ENCODE data around the gene PDGFRA.
"Not testable (repeated sequence)": the region's sequence is repeated elsewhere in the genome, so short reads cannot be mapped to it uniquely, and the experiment has no call there.

The PDGFRA gene

DNA sequence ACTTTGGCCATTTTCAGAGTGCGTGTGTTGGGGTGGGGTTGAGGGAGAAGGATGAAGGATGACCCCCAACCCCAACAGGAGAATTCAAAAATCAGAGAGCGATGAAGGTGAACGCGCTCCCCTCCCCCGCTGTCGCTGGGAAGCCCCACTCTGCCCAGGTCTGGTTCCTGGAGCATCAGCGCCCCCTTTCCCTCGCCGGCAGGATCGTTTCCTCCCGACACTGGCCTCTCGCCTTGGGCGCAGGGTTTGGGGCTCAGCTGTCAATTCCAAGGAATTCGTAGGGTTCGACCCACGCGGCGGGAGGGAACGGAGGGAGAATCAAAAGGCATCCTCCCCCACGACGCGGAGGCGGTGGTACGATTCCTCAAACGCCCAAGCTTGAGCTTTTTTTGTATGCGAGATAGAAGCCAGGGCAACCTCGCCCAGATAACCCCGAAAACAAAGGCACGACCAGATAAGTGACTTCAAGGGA is 1.0 kb upstream of the PDGFRA start:
- DNase-seq = peak; percentile 58

DNA sequence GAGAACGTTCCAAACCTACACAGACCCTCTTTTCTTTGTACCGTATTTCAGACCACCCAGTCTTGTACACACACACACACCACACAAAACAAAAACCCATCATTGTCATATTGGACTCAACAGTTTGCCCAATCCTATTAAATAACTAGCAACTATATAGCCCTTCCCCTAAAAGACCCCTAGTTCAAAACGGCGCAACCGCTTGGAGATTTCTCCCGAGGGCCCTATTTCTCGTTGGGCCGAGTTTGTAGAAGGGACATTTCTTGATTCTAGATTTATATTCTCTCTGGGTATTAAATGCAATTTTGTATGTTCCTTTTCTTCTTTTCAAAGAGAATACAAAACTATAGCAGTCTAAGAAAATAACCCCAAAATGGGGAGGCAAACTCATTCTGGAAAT is 547 bp upstream of the PDGFRA start:
- DNase-seq = no peak

- no peak for DNase-seq
These were observed 764 bp downstream of the PDGFRA start for GRCh38 chr4:54229631-54230483.

DNA sequence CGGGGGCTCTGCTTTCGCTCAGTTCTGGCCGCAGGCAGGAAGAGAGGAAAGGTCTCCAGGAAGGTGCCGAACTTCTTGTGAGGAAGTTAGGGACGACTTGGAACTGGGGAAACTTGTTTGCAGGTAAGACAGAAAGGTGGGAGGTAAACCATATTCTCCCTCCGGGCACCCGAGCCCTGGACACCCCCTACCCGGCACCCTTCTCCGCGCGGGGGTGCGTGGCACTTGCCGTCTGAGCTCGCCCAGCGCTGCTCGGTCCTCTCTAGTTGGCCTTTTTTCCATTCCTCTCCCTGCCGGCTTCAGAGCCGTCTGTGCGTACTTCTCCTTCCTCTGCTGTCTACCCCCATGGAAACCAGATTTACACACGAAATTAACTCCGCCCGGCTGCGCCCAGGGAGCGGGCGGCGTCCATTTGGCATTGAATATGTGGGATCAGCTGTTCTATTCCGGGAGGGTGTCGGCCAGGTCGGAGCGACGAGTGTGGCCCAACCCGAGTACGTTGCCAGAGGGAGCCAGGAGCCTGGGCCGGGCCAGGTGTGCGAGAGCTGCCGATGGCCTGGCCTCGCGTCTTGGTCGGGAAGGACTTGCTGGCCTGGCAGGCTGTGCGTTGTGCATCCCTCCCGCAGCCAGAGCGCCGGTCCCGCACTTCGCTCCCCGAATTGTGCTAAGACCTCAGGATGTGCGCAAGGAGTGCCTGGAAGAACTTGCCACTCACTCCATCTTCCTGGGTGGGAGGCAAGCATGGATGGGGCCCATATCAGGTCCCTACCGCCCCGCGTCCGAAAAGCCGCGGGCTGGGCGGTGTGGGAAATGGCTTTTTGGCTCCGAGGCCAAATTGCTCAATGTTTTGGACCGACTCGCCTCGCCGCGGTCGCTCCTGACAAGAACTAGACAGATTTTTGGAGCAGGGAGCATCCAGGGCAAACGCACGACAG is 1.7 kb downstream of the PDGFRA start:
- DNase-seq = no peak

DNA sequence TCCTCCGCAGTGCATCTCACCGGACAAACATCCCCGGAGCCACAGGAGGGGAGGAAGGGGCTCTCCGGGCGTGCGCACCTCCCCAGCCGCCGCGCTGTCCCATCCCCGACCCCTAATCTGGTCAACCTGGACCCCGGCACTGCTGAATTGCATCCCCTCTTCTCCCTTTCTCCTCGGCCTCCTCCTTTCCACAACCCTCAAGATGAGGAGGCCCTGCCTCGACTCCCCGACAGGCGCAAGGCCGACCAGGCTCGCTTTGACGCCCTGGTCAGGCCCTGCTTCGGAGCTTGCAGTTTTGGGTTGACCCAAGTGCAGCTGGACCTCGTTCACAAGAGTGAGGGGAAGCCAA is 2.3 kb downstream of the PDGFRA start:
- no peak for DNase-seq

DNA sequence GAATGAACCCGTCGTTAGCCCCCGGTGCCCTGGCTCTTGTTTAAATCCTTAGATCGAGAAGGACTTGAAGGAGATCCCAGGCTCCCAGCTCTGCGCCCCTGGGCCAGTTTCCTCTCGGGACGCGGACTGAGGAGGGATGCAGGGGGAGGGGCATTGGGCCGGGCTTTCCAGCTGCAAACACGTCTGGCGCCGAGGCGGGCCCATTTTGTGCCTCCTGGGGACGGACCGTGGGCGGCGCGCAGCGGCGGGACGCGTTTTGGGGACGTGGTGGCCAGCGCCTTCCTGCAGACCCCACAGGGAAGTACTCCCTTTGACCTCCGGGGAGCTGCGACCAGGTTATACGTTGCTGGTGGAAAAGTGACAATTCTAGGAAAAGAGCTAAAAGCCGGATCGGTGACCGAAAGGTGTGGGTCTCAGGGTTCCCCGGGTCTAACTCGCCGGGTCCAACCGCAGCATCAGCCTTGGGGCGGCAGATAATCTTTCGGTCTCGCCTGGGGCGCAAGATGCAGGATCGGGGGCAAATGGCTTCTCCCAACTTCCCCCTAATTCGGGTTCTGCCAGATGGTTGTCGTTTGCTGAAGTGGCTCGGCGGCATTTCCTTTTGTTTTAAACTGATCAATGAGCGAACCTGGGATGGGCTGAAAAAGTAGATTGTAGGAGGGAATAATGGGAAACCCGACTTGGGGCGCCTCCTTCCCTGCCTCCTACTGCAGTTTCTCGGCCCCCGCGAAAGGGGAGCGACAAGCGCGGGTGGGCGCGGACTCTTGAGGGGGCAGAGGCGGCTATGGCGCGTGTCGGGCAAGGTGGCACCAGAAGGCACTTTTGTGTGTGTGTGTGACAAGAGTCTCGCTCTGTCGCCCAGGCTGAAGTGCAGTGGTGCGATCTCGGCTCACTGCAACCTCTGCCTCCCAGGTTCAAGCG is 2.9 kb downstream of the PDGFRA start:
- DNase-seq = no peak

DNA sequence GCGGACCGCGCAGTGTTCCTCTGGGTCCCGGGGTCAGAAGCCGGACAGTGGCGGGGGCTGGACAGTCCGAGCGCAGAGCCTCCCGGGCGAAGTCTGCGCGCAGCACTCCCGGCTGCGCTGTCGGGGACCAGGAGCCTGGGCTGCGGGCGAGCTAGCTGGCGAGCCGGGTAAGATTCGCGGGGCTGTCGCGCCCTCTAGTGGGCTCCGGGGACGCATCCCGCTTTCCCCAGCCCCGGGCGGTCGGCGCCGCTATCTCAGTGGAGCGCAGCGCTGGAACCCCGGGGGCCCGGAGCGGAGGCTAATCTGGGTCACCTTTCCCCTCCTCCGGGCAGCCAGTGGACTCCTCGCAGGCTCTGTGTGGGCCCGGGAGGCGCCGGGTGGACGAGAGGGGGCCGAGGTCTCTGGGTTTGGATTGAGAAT is 4.2 kb downstream of the PDGFRA start:
- DNase-seq = peak; percentile 76

- peak; percentile 73 for DNase-seq
These were observed 4.8 kb downstream of the PDGFRA start for GRCh38 chr4:54233697-54234496.

DNA sequence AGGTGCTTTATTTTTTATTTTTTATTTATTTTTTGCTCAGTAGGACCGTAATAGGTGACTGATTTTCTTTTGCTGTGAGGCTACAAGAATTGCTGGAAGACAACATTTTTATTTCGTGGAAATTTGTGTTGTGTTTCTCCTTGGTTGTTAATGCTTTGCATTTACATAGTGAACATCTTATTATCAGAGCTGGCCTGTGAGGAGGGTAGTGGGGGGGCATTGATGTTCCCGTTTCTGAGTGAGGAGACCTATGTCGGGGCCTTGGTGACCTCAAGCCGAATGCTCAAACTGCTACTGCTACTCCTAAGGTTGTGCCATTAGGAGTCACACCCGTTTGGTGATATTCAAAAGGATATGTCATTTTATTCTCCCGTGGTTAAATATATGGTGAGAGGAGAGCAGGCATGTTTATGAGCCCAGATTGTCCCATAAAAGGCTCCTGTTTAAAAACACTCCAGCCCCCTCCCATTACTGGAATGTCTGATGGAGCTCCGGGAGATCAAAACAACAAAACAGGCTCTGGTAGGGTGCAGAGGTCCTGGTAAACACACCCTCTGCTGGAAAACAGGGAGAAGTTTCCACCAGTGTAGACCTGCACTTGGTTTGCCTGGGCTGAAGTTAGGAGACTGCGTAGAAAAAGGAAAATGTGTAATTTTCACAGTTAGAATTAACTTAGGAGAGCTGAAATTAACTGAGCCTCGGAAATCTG is 5.6 kb downstream of the PDGFRA start:
- DNase-seq = no peak

DNA sequence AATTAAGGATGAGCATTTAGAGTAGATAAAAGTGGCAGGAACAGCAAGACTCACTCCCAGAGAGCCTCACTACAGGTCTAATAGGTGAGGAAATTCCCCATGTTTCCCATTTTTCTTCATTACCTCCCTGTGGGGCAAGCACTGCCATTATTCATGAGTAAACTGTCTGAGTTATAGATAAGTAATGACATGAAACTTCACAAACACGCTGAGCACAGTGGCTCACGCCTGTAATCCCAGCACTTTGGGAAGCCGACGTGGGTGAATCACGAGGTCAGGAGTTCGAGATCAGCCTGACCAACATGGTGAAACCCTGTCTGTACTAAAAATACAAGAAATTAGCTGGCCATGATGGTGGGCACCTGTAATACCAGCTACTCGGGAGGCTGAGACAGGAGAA is 7.2 kb downstream of the PDGFRA start:
- not testable (repeated sequence) for DNase-seq

DNA sequence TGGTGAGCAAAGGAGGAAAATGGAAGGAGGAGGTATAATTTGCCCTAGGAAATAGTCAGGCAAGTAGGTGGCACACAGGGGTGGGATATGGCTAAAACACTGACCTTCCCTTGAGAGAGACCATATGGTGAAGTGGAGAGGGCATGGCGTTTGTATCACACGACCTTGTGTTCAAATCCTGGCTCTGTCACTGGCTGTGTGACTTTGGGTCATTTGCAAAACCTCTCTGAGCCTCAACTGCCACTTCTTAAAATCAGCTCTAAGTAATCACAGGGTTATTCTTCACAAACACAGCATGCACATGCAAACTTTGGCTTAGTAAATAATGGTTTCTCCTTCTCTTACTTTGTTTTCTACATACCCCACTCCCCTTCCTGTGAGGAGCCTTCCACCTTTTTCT is 8.7 kb downstream of the PDGFRA start:
- DNase-seq = no peak

DNA sequence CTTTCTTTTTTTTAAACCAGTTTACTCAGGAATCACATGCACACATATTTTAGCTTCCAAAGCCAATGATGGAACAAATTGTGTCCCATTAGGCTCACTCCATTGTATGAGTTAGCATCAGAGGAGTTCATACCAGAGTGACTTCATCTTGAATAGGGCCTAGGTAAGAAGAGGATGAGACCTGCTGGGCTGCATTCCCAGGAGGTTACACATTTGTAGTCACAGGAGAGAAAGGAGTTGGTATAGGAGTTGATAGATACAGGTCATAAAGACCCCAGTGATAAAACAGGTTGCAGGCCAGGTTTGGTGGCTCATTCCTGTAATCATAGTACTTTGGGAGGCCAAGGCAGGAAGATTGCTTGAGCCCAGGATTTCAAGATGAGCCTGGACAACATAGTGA is 9.3 kb downstream of the PDGFRA start:
- DNase-seq = no peak

DNA sequence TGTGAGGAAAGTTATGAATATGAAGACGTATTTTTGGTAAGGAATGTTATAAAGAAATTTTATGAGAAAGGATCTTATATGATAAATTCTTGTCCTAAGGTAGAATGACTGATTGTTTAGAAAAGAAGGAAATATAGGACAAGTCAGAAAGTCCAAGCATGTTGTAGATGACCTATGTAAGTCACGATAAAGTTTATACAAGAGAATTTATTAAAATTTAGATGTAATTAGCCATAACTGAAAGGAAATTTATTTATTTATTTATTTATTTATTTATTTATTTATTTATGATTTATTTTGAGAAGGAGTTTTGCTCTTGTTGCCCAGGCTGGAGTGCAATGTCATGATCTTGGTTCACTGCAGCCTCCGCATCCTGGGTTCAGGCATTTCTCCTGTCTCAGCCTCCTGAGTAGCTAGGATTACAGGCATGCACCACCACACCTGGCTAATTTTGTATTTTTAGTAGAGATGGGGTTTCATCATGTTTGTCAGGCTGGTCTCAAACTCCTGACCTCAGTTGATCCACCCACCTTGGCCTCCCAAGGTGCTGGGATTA is 12.3 kb downstream of the PDGFRA start:
- DNase-seq = not testable (repeated sequence)

DNA sequence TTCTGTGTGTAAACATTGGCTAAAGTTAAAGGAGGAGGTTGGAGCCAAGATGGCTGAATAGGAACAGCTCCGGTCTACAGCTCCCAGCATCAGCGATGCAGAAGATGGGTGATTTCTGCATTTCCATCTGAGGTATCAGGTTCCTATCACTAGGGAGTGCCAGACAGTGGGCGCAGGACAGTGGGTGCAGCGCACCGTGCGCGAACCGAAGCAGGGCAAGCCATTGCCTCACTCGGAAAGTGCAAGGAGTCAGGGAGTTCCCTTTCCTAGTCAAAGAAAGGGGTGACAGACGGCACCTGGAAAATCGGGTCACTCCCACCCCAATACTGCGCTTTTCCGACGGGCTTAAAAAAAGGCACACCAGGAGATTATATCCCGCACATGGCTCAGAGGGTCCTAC is 14.4 kb downstream of the PDGFRA start:
- not testable (repeated sequence) for DNase-seq

DNA sequence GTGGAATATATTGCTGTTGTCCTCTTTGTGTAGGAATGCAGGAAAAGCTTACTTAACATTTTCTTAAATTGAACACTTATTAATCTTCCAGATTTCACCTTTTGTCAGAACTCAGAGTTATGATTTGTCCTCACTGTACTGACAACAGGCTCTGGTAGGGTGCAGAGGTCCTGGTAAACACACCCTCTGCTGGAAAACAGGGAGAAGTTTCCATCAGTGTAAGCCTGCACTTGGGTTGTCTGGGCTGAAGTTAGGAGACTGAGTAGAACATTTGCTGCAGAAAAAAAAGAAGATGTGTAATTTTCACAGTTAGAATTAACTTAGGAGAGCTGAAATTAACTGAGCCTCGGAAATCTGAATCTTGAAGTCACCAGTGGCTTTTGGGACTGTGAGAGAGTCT is 23.2 kb downstream of the PDGFRA start:
- DNase-seq = not testable (repeated sequence)

- no peak for DNase-seq
These were observed 25.2 kb downstream of the PDGFRA start for GRCh38 chr4:54254116-54254914.

- DNase-seq = no peak
These were observed 25.8 kb downstream of the PDGFRA start for GRCh38 chr4:54254915-54255246.

- DNase-seq = no peak
These were observed 26.8 kb downstream of the PDGFRA start for GRCh38 chr4:54255881-54256280.

GRCh38 chr4:54256491-54257486 is 27.7 kb downstream of the PDGFRA start:
- DNase-seq = no peak
